Body of pancreas (tissue), 4 donors: ENCODE results near the gene HNRNPD.
"Not testable (repeated sequence)": the region's sequence is repeated elsewhere in the genome, so short reads cannot be mapped to it uniquely, and the experiment has no call there.

Experiments used
- CTCF ChIP-seq, 7 experiments: fragments of 450-650 bp in 4 of 7; fragments of 200-600 bp in 3 of 7; sonication (generic) in 3 of 7; IDR thresholded peaks; one replicate each; pipeline ENCODE4 v1.5.1; 2016 to 2019; ENCODE audit warnings: antibody characterized with exemption in 7 of 7
- POLR2A ChIP-seq, 3 donors: fragments of 450-650 bp; IDR thresholded peaks; one replicate each; pipeline ENCODE4 v1.6.1; 2016; ENCODE audit warnings: antibody characterized with exemption in 3 of 3, mild to moderate bottlenecking in 2 of 3

DNA sequence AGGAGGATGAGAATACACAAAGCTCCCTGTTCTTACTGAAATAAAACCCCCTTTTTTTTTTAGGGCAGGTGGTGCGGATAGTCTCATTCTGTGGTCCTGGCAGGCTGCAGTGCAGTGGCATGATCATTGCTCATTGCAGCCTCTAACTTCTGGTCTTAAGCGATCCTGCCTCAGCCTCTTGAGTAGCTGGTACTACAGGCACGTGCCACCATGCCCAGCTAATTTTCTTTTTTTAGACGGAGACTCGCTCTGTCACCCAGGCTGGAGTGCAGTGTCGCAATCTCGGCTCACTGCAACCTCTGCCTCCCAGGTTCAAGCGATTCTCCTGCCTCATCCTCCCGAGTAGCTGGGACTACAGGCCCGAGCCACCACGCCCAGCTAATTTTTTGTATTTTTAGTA lies 41.3 kb upstream of the HNRNPD start:
- TF ChIP-seq CTCF, POLR2A (IDR thresholded peaks at IDR 0.05): not testable (repeated sequence)
